D721Med (cell line): ENCODE measurements around the gene SLC26A8.

Source experiments
- DNase-seq: peaks from one replicate; pipeline ENCODE4 v3.0.0; 2011; ENCODE audit warnings: low spot score; ENCODE audit not compliant: insufficient read length
- FAIRE-seq: peaks from 2 replicates; lab custom pipeline; 2011; peaks lifted over from hg19 to GRCh38; lab: Jason Lieb, UNC
- CTCF ChIP-seq: IDR thresholded peaks from 2 replicates; pipeline ENCODE4 v1.5.1; 2012; ENCODE audit warnings: mild to moderate bottlenecking, control low read depth; ENCODE audit not compliant: insufficient read depth; ENCODE audit errors: missing control alignments

Gene SLC26A8

DNA sequence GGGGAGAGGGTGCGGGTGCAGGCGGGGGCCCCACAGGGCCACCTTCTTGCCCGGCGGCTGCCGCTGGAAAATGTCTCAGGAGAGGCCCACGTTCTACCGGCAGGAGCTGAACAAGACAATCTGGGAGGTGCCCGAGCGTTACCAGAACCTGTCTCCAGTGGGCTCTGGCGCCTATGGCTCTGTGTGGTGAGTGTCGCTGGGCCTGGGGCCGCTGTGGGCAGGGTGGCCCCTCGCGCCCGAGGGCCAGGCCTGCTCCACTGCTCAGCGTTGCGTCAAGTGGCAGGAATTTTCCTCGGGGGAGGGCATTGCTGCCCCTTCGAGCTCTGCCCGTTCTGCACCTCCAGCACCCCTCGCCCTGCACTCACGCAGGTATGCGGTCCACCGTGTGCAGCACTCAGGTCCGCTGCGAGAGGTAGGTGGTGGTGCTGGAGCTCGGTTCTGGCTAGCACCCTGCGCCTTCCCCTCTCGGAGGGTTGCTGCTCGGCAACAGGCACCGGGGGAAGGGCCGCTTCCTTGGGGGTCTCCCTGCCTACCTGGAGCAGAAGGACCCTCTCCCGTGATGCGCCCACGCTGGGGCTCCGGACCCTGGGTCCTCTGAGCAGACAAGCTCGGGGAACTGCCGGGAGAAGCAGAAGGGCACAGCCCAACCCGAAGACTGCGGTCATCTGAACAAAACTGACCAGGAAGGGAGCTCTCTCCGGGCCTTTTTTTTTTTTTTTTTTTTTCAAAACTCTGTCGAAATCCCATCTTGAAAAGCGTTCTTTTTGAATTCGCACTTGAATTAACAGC is 3.8 kb upstream of the SLC26A8 start:
- FAIRE-seq (no peak), DNase-seq (no peak)
- no peak for TF ChIP-seq CTCF

DNA sequence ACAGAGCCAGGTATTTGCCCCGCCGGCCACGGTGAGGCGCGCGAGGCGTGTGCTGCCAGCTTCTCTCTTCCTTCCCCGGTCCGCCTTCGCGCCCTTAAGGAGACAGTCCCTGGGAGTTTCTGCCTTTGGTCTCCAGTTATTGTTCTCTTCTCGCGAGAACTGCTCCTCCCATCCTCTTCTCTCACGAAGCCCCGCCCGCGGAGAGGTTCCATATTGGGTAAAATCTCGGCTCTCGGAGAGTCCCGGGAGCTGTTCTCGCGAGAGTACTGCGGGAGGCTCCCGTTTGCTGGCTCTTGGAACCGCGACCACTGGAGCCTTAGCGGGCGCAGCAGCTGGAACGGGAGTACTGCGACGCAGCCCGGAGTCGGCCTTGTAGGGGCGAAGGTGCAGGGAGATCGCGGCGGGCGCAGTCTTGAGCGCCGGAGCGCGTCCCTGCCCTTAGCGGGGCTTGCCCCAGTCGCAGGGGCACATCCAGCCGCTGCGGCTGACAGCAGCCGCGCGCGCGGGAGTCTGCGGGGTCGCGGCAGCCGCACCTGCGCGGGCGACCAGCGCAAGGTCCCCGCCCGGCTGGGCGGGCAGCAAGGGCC is 3.2 kb upstream of the SLC26A8 start, which contains the start of gene MAPK14:
Gene MAPK14 (plus strand): TSS at position 308 of the 587 bp plus-strand sequence. CDS start 350 bp downstream, outside the sequence.
- TF ChIP-seq CTCF, result peak; percentile 95
- DNase-seq (peak; percentile 89), FAIRE-seq (no peak)

GRCh38 chr6:36025932-36026327 is 1.5 kb upstream of the SLC26A8 start:
- FAIRE-seq (no peak), DNase-seq (no peak)
- no peak for TF ChIP-seq CTCF

GRCh38 chr6:36025260-36025931 is 955 bp upstream of the SLC26A8 start:
- FAIRE-seq (no peak), DNase-seq (no peak)
- TF ChIP-seq CTCF, result no peak

- no peak for TF ChIP-seq CTCF
- DNase-seq (no peak), FAIRE-seq (no peak)
Observed at GRCh38 chr6:36020154-36020553, 4.3 kb downstream of the SLC26A8 start.

DNA sequence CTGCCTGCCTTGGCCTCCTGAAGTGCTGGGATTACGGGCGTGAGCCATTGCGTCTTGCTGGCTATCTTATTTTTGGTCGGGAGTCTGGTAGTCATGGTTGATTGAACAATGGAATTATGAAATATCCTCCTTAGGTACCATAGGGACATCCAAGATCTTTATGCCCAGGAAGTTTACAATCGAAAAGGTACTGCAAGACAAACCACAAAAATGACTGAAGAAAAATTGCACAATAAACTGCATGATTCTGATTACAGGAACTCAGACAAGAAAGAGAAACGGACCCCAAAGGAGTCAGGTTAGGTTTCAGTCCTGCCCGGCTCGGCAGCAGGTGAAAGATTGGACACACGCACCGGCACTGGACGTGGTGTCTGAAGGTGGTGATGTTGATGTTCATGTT is 5.3 kb downstream of the SLC26A8 start:
- TF ChIP-seq CTCF, result no peak
- DNase-seq (no peak), FAIRE-seq (no peak)
